Endodermal cell (in vitro differentiated cells): ENCODE results near the gene CIPC. TPM values are rescaled to one million over a fixed set of nuclear protein-coding genes. Genes with fewer than 3 reads are reported as not detected.
A peak's percentile ranks its signal among the peaks of the same experiment; 100 is the strongest.

ENCODE experiments used
- DNase-seq: peaks from one replicate; pipeline ENCODE4 v3.0.0-alpha.2; 2017
- H3K27ac ChIP-seq: 2 replicates; pipeline ENCODE4 v1.5.1; 2013; ENCODE audit warnings: mild to moderate bottlenecking, low read depth, low read length, moderate library complexity
- H3K27me3 ChIP-seq: 2 replicates; pipeline ENCODE4 v1.6.1; 2013; ENCODE audit warnings: mild to moderate bottlenecking, low read length, moderate library complexity; ENCODE audit not compliant: insufficient read depth, control insufficient read depth, poor library complexity, severe bottlenecking
- H3K36me3 ChIP-seq: 2 replicates; pipeline ENCODE4 v1.7.0; 2013; ENCODE audit warnings: mild to moderate bottlenecking, low read length, moderate library complexity; ENCODE audit not compliant: control insufficient read depth, insufficient read depth
- H3K4me1 ChIP-seq: one replicate; pipeline ENCODE4 v1.7.0; 2013; ENCODE audit warnings: low read length; ENCODE audit not compliant: control insufficient read depth, insufficient read depth
- H3K4me3 ChIP-seq: 2 replicates; pipeline ENCODE4 v1.5.1; 2013; ENCODE audit warnings: mild to moderate bottlenecking, low read length, moderate library complexity
- H3K9ac ChIP-seq: 2 replicates; pipeline ENCODE4 v1.6.1; 2013; ENCODE audit warnings: mild to moderate bottlenecking, low read length, moderate library complexity; ENCODE audit not compliant: poor library complexity, severe bottlenecking; ENCODE audit errors: extremely low read depth
- H3K9me3 ChIP-seq: 2 replicates; pipeline ENCODE4 v1.6.1; 2013; ENCODE audit warnings: mild to moderate bottlenecking, low read length, moderate library complexity; ENCODE audit not compliant: control insufficient read depth
- H3K27ac Mint-ChIP-seq: 2 replicates; pipeline ENCODE4 v1.8.0; 2020; ENCODE audit warnings: mixed read lengths
- H3K27me3 Mint-ChIP-seq: 2 replicates; pipeline ENCODE4 v1.8.0; 2021; ENCODE audit warnings: mild to moderate bottlenecking, mixed read lengths; ENCODE audit not compliant: insufficient read depth
- H3K36me3 Mint-ChIP-seq: 2 replicates; pipeline ENCODE4 v1.8.0; 2020; ENCODE audit warnings: low read depth, mixed read lengths
- H3K4me1 Mint-ChIP-seq: 2 replicates; pipeline ENCODE4 v1.8.0; 2020; ENCODE audit warnings: mixed read lengths
- H3K4me3 Mint-ChIP-seq: 2 replicates; pipeline ENCODE4 v1.8.0; 2020; ENCODE audit warnings: mild to moderate bottlenecking, moderate library complexity, mixed read lengths
- H3K9me3 Mint-ChIP-seq: 2 replicates; pipeline ENCODE4 v1.8.0; 2020; ENCODE audit warnings: mild to moderate bottlenecking, mixed read lengths
- CTCF ChIP-seq: fragments of 200-600 bp; sonication (generic); conservative IDR thresholded peaks from 2 replicates; pipeline ENCODE4 v1.5.0; 2021; ENCODE audit warnings: antibody characterized with exemption, mild to moderate bottlenecking
- WGBS, 2 experiments: methylation state at CpG; one replicate each; pipeline versions ENCODE4 v1.1.5 to v1.1.7; 2013; ENCODE audit warnings: missing lambda C conversion rate in 2 of 2, mixed read lengths in 1 of 2; ENCODE audit not compliant: insufficient coverage in 1 of 2, insufficient read length in 1 of 2; 5-methylcytosine and 5-hydroxymethylcytosine counted together
- total RNA-seq, 2 donors: library from RNA; stranded (reverse); fragmentation: NEBNext Ultra II Directional in 1 of 2; extraction: Animal tissue kit (Norgen Biotek cat#: 25700) in 1 of 2; gene quantifications; 2 replicates in 1 of 2; 3 replicates in 1 of 2; pipeline ENCODE4 v1.2.1, GENCODE V29; 2021

The CIPC gene
- total RNA-seq, 2 donors from 2014 or later: 16.2 to 22.5 TPM

GRCh38 chr14:77052281-77053044 is 45.6 kb upstream of the CIPC start:
- H3K4me1 ChIP-seq: no peaks in the 10 kb centered on the region
- no peak overlapping the region for H3K27ac ChIP-seq
- Mint-ChIP-seq H3K4me1 (peaks cover 4% of the 10 kb centered on the region), H3K27ac (no peak overlapping the region), H3K4me3 (no peak overlapping the region), H3K36me3 (no peaks in the 10 kb centered on the region), H3K9me3 (peaks cover 6% of the 10 kb centered on the region), H3K27me3 (peaks cover 2% of the 10 kb centered on the region)
- H3K4me3 ChIP-seq: no peak overlapping the region
- DNase-seq: no peak
- no peaks in the 10 kb centered on the region for H3K36me3 ChIP-seq
- no peak for TF ChIP-seq CTCF
- peaks cover 5% of the 10 kb centered on the region for H3K9me3 ChIP-seq
- no peaks in the 10 kb centered on the region for H3K27me3 ChIP-seq
- WGBS, 2 experiments: 90 to 96% methylated on average over 5 to 8 of the region's 8 CpGs
- no peak overlapping the region for H3K9ac ChIP-seq

GRCh38 chr14:77053046-77053841 is 44.8 kb upstream of the CIPC start:
- Mint-ChIP-seq H3K27ac (no peak overlapping the region), H3K4me1 (peaks cover 4% of the 10 kb centered on the region), H3K27me3 (peaks cover 2% of the 10 kb centered on the region), H3K9me3 (peaks cover 6% of the 10 kb centered on the region), H3K36me3 (no peaks in the 10 kb centered on the region), H3K4me3 (no peak overlapping the region)
- Histone ChIP-seq H3K9ac (no peak overlapping the region), H3K27me3 (no peaks in the 10 kb centered on the region), H3K27ac (no peak overlapping the region), H3K9me3 (peaks cover 5% of the 10 kb centered on the region), H3K4me3 (no peak overlapping the region), H3K36me3 (no peaks in the 10 kb centered on the region), H3K4me1 (no peaks in the 10 kb centered on the region)
- TF ChIP-seq CTCF: peak; percentile 99
- 34 to 38% methylated on average over 15 to 21 of the region's 21 CpGs for WGBS, 2 experiments
- peak; percentile 95 for DNase-seq

GRCh38 chr14:77055306-77055705 is 42.8 kb upstream of the CIPC start:
- Histone ChIP-seq H3K9ac (no peak overlapping the region), H3K4me1 (no peaks in the 10 kb centered on the region), H3K9me3 (peaks cover 5% of the 10 kb centered on the region), H3K36me3 (no peaks in the 10 kb centered on the region), H3K4me3 (no peak overlapping the region), H3K27ac (no peak overlapping the region), H3K27me3 (no peaks in the 10 kb centered on the region)
- no peak overlapping the region for H3K4me3 Mint-ChIP-seq
- no peaks in the 10 kb centered on the region for H3K36me3 Mint-ChIP-seq
- DNase-seq: no peak
- H3K4me1 Mint-ChIP-seq: peaks cover 9% of the 10 kb centered on the region
- H3K27me3 Mint-ChIP-seq: peaks cover 2% of the 10 kb centered on the region
- 92 to 95% methylated on average over 4 to 5 of the region's 5 CpGs for WGBS, 2 experiments
- peaks cover 6% of the 10 kb centered on the region for H3K9me3 Mint-ChIP-seq
- H3K27ac Mint-ChIP-seq: no peak overlapping the region
- TF ChIP-seq CTCF: no peak
